Measurements from ENCODE around the gene TERT. TPM values are rescaled to one million over a fixed set of nuclear protein-coding genes. Genes with fewer than 3 reads are reported as not detected.

The TERT gene
- total RNA-seq, 1 donor from 2014 or later, result not detected

DNA sequence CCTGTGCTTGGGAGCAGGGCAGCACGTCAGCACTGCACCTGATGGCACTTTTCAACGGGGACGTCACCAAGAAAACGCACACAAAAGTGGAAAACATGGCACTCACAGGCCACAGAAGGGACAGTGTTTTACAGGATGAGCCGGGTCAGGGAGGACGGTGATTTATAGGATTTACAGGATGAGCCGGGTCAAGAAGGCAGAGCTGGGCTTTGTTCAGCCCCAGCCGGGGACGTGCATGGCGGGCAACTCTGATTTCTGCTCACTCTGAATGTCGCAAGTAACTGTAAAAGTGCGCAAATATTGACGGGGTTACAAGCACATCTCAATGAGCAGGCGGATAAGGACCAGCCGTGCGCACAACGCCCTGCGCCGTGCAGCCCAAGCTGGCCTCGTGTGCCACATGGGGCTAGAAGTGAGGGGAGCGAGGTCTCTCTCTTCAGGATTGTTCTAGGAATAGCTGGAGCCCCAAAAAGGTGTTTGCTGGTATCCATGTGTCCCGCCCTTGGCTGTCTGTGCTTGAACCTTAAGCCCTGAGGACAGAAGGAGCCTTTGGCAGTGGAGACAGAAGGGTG, 53.3 kb downstream of the TERT start:
- no peaks in the 10 kb centered on the region for H3K36me3 ChIP-seq
- TF ChIP-seq, protein P1, sequence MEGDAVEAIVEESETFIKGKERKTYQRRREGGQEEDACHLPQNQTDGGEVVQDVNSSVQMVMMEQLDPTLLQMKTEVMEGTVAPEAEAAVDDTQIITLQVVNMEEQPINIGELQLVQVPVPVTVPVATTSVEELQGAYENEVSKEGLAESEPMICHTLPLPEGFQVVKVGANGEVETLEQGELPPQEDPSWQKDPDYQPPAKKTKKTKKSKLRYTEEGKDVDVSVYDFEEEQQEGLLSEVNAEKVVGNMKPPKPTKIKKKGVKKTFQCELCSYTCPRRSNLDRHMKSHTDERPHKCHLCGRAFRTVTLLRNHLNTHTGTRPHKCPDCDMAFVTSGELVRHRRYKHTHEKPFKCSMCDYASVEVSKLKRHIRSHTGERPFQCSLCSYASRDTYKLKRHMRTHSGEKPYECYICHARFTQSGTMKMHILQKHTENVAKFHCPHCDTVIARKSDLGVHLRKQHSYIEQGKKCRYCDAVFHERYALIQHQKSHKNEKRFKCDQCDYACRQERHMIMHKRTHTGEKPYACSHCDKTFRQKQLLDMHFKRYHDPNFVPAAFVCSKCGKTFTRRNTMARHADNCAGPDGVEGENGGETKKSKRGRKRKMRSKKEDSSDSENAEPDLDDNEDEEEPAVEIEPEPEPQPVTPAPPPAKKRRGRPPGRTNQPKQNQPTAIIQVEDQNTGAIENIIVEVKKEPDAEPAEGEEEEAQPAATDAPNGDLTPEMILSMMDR (IDR thresholded peaks at IDR 0.05), result no peak
- no peak overlapping the region for H3K27ac ChIP-seq
- H3K4me1 ChIP-seq, result no peaks in the 10 kb centered on the region
- H3K27me3 ChIP-seq, result no peaks in the 10 kb centered on the region
- DNase-seq (ENCODE audit: low spot score in 2 of 2), result no peak
- no peak overlapping the region for H3K4me3 ChIP-seq
- H3K9me3 ChIP-seq, result no peaks in the 10 kb centered on the region
- intact Hi-C loops (cut with DNase I), result no loop called here

DNA sequence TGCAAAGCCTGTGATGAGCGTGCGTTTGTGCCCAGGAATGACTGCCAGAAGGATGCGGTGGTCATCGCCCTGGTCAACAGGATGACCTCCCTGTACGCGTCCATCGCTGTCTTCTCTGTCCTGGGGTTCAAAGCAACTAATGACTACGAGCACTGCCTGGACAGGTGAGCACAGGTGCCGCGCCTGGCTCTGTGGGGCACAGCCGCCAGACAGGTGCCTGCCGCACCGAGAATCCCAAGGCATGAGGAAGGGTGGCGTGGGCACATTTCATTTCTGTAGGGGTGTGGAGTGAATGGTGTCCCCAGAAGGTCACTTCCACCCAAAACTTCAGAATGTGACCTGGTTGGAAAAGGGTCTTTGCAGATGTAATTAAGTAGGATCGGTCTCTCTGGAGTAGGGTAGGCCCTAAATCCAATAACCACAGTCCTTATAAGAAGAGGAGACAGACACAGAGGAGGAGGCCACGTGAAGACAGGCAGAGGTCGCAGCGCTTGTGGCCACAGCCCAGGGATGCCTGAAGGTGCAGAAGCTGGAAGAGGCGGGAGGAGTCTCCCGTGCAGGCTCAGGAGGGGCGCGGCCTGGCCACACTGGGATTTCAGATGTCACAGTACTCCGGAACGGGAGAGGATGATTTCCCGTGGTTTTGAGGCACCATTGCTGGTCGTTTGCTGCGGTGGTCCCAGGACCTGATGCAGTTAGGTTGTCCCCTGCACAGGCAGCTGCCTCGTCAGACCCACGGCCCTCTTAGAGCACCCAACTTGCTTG, 54.2 kb downstream of the TERT start:
- DNase-seq (ENCODE audit: low spot score in 2 of 2), result no peak
- H3K9me3 ChIP-seq, result peaks cover 0 to 4% of the 10 kb centered on the region in 2 donors
- H3K27ac ChIP-seq, result no peak overlapping the region
- no peak overlapping the region for H3K4me3 ChIP-seq
- intact Hi-C loops (cut with DNase I), result no loop called here
- H3K36me3 ChIP-seq, result no peaks in the 10 kb centered on the region
- TF ChIP-seq, protein P1 (IDR thresholded peaks at IDR 0.05), result no peak
- H3K4me1 ChIP-seq, result no peaks in the 10 kb centered on the region
- no peaks in the 10 kb centered on the region for H3K27me3 ChIP-seq

DNA sequence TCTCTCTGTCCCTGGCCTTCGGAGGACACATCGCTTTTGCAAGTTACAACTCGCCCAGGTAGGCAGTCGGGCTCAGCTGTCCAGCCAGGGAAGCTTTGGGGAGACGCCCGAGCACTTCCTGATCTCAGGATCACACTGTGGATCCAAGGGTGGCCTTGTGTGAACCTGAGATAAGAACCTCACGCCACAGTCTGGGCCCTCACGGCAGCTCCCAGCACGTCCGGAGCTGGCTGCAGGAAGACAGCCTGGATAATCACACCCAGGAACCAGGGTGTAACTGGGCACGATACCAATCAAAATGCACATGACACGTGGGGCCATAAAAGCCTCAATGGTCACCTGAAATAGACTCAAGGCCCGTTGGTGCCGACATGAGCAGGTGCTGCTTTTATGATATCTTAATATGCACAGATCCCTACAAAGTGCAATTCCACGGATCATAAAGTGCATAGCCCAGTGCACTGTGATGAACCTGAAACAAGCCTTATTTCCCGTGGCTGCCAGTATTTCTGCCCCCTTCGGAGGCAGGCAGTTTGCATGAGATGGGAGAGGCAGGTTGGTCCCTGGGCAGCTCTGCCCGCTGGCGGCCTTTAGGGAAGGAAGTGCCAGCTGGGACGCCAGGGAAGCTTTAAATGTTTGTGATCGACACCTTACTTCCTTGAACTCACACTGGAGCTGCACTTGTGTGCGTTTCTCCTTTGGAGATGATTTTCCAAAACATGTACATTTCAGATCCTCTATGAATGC, 55.2 kb downstream of the TERT start:
- Histone ChIP-seq H3K4me3 (no peak overlapping the region), H3K4me1 (no peaks in the 10 kb centered on the region), H3K27me3 (no peaks in the 10 kb centered on the region), H3K27ac (no peak overlapping the region), H3K9me3 (peaks cover 0 to 9% of the 10 kb centered on the region in 2 donors), H3K36me3 (no peaks in the 10 kb centered on the region)
- DNase-seq (ENCODE audit: low spot score in 2 of 2), result no peak
- intact Hi-C loops (cut with DNase I), result no loop called here
- TF ChIP-seq, protein P1 (IDR thresholded peaks at IDR 0.05), result no peak

GRCh38 chr5:1235838-1236237, 59.0 kb downstream of the TERT start:
- Histone ChIP-seq H3K36me3 (no peaks in the 10 kb centered on the region), H3K4me1 (no peaks in the 10 kb centered on the region), H3K27me3 (no peaks in the 10 kb centered on the region), H3K27ac (no peak overlapping the region), H3K4me3 (no peak overlapping the region), H3K9me3 (peaks cover 0 to 9% of the 10 kb centered on the region in 2 donors)
- intact Hi-C loops (cut with DNase I), result no loop called here
- TF ChIP-seq, protein P1 (IDR thresholded peaks at IDR 0.05), result no peak
- no peak for DNase-seq (ENCODE audit: low spot score in 2 of 2)

- H3K36me3 ChIP-seq, result no peaks in the 10 kb centered on the region
- TF ChIP-seq, protein P1 (IDR thresholded peaks at IDR 0.05), result no peak
- H3K27me3 ChIP-seq, result no peaks in the 10 kb centered on the region
- H3K9me3 ChIP-seq, result peaks cover 0 to 9% of the 10 kb centered on the region in 2 donors
- no peak for DNase-seq (ENCODE audit: low spot score in 2 of 2)
- H3K27ac ChIP-seq, result no peak overlapping the region
- H3K4me3 ChIP-seq, result no peak overlapping the region
- intact Hi-C loops (cut with DNase I), result no loop called here
- H3K4me1 ChIP-seq, result no peaks in the 10 kb centered on the region
These were observed 59.5 kb downstream of the TERT start for GRCh38 chr5:1235379-1235778.
